Neural progenitor cell (in vitro differentiated cells): Measurements from ENCODE around the gene PDRG1.

Experiments used
- EZH2phosphoT487 ChIP-seq: fragments of 200-600 bp; sonication (generic); IDR thresholded peaks from 2 replicates; pipeline ENCODE4 v1.6.1; 2017; ENCODE audit warnings: antibody characterized with exemption
- TF ChIP-seq, protein P1 (sequence below): fragments of 200-600 bp; sonication (generic); IDR thresholded peaks from 2 replicates; pipeline ENCODE4 v1.5.1; 2017; ENCODE audit warnings: antibody characterized with exemption, mild to moderate bottlenecking

DNA sequence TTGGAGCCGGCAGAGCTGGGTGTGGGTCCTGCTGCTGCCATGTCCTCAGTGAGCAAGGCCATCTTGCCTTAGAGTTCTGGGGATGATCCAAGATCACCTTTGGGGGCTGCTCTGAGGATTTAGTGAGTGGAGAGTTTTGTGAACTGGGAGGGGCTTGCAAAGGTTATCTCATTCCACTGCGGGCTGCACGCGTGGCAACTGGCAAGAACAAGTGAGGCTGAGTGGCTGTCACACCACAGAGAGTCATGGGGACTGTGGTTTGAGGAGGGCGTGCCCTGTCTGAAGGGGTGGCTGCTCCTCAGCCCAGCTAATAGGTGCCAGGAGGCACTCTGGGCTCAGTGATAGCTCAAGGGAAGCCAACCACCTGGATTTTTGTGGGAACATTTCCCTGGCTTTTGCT lies 43.8 kb downstream of the PDRG1 start:
- TF ChIP-seq, protein P1, sequence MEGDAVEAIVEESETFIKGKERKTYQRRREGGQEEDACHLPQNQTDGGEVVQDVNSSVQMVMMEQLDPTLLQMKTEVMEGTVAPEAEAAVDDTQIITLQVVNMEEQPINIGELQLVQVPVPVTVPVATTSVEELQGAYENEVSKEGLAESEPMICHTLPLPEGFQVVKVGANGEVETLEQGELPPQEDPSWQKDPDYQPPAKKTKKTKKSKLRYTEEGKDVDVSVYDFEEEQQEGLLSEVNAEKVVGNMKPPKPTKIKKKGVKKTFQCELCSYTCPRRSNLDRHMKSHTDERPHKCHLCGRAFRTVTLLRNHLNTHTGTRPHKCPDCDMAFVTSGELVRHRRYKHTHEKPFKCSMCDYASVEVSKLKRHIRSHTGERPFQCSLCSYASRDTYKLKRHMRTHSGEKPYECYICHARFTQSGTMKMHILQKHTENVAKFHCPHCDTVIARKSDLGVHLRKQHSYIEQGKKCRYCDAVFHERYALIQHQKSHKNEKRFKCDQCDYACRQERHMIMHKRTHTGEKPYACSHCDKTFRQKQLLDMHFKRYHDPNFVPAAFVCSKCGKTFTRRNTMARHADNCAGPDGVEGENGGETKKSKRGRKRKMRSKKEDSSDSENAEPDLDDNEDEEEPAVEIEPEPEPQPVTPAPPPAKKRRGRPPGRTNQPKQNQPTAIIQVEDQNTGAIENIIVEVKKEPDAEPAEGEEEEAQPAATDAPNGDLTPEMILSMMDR, result no peak
- TF ChIP-seq EZH2phosphoT487, result no peak
